ENCODE results near the gene OR2Y1.
A peak's percentile ranks its signal among the peaks of the same experiment; 100 is the strongest.

OR2Y1 gene

GRCh38 chr5:180723936-180724335, 15.9 kb downstream of the OR2Y1 start:
- TF ChIP-seq EZH2phosphoT487 (IDR thresholded peaks at IDR 0.05; ENCODE audit: low read length) (no peak), EZH2 (optimal IDR thresholded peaks at IDR 0.05; ENCODE audit: low read depth, low read length) (no peak)
- TF ChIP-seq, protein P1, sequence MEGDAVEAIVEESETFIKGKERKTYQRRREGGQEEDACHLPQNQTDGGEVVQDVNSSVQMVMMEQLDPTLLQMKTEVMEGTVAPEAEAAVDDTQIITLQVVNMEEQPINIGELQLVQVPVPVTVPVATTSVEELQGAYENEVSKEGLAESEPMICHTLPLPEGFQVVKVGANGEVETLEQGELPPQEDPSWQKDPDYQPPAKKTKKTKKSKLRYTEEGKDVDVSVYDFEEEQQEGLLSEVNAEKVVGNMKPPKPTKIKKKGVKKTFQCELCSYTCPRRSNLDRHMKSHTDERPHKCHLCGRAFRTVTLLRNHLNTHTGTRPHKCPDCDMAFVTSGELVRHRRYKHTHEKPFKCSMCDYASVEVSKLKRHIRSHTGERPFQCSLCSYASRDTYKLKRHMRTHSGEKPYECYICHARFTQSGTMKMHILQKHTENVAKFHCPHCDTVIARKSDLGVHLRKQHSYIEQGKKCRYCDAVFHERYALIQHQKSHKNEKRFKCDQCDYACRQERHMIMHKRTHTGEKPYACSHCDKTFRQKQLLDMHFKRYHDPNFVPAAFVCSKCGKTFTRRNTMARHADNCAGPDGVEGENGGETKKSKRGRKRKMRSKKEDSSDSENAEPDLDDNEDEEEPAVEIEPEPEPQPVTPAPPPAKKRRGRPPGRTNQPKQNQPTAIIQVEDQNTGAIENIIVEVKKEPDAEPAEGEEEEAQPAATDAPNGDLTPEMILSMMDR (IDR thresholded peaks at IDR 0.05; ENCODE audit: low read length): no peak
- no peaks in the 10 kb centered on the region for H3K9me3 ChIP-seq (replicated peaks; ENCODE audit: insufficient read depth, low read length)
- no peak overlapping the region for H3K4me3 ChIP-seq (ENCODE audit: low read length)
- no peak overlapping the region for H3K9ac ChIP-seq (ENCODE audit: low read length)
- H3K36me3 ChIP-seq (replicated peaks; ENCODE audit: insufficient read depth, low read length): no peaks in the 10 kb centered on the region
- H3K27me3 ChIP-seq (replicated peaks; ENCODE audit: insufficient read depth, low read length): no peaks in the 10 kb centered on the region
- no peak overlapping the region; the same call in 1 of the 2 replicates for H2AFZ ChIP-seq (ENCODE audit: low read length)
- DNase-seq: peak; percentile 15
- H3K4me1 ChIP-seq (ENCODE audit: low read length): 0 out of 2 replicates have a peak, but pooled peaks cover 3% of the 10 kb centered on the region
- H4K20me1 ChIP-seq (ENCODE audit: insufficient read depth, low read length): no peaks in the 10 kb centered on the region
- H3K27ac ChIP-seq (ENCODE audit: low read length): no peak overlapping the region
- H3K79me2 ChIP-seq (ENCODE audit: low read length): no peaks in the 10 kb centered on the region
- H3K4me2 ChIP-seq (ENCODE audit: low read depth, low read length): no peak overlapping the region
- no peaks in the 10 kb centered on the region for H3K9me2 ChIP-seq (replicated peaks; ENCODE audit: insufficient read depth, low read length)
- H3F3A ChIP-seq (ENCODE audit: insufficient read depth, low read length): no peaks in the 10 kb centered on the region

DNA sequence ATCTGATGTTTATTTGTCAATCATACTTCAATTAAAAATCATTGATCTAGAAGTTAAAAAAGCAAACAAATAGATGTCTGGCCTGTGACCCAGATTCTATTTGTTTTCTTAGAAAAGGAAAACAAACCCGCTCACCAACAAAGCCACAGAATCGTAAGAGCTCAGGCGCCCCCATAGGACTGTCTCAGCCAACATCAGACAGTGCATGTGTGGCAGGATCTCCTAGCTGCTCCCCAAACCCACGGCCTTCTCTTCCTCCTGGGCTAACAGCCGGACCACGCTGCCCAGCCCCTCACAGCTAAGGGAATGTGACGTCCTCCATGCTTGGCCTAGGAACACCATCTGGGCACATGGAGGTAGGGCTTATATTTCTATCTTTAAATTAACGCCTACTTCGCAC, 19.4 kb downstream of the OR2Y1 start:
- no peaks in the 10 kb centered on the region for H3K9me3 ChIP-seq (replicated peaks; ENCODE audit: insufficient read depth, low read length)
- H3F3A ChIP-seq (ENCODE audit: insufficient read depth, low read length): no peaks in the 10 kb centered on the region
- no peaks in the 10 kb centered on the region for H3K9me2 ChIP-seq (replicated peaks; ENCODE audit: insufficient read depth, low read length)
- no peak overlapping the region for H3K4me3 ChIP-seq (ENCODE audit: low read length)
- H3K27ac ChIP-seq (ENCODE audit: low read length): no peak overlapping the region
- no peak overlapping the region for H3K9ac ChIP-seq (ENCODE audit: low read length)
- no peak overlapping the region for H2AFZ ChIP-seq (ENCODE audit: low read length)
- no peaks in the 10 kb centered on the region for H3K27me3 ChIP-seq (replicated peaks; ENCODE audit: insufficient read depth, low read length)
- H3K4me2 ChIP-seq (ENCODE audit: low read depth, low read length): no peak overlapping the region
- H3K79me2 ChIP-seq (ENCODE audit: low read length): no peaks in the 10 kb centered on the region
- 0 out of 2 replicates have a peak, but pooled peaks cover 3% of the 10 kb centered on the region for H3K4me1 ChIP-seq (ENCODE audit: low read length)
- H3K36me3 ChIP-seq (replicated peaks; ENCODE audit: insufficient read depth, low read length): no peaks in the 10 kb centered on the region
- H4K20me1 ChIP-seq (ENCODE audit: insufficient read depth, low read length): no peaks in the 10 kb centered on the region
- TF ChIP-seq EZH2phosphoT487 (IDR thresholded peaks at IDR 0.05; ENCODE audit: low read length) (no peak), EZH2 (optimal IDR thresholded peaks at IDR 0.05; ENCODE audit: low read depth, low read length) (no peak)
- TF ChIP-seq, protein P1 (IDR thresholded peaks at IDR 0.05; ENCODE audit: low read length): no peak
- no peak for DNase-seq

DNA sequence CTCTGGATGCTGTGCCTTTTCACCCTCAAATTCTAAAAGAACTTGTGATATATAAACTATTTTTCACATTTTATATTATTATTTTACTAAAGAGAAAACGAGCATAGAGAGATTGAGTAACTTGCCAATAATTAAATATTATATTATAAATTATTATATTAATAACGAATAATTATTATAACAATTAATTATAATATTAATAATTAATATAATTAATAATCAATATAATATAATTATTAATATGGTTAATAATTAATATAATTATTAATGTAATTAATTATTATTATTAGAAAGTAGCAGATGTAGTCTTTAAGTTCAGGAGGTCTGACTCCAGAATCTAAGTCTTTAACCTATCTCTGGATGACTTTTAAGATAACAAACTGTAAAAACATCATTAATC, 20.1 kb downstream of the OR2Y1 start:
- Histone ChIP-seq H3K27ac (ENCODE audit: low read length) (no peak overlapping the region), H4K20me1 (ENCODE audit: insufficient read depth, low read length) (no peaks in the 10 kb centered on the region), H3K27me3 (replicated peaks; ENCODE audit: insufficient read depth, low read length) (no peaks in the 10 kb centered on the region), H3K36me3 (replicated peaks; ENCODE audit: insufficient read depth, low read length) (no peaks in the 10 kb centered on the region), H3K4me2 (ENCODE audit: low read depth, low read length) (no peak overlapping the region), H3F3A (ENCODE audit: insufficient read depth, low read length) (no peaks in the 10 kb centered on the region), H3K9me2 (replicated peaks; ENCODE audit: insufficient read depth, low read length) (no peaks in the 10 kb centered on the region), H3K9me3 (replicated peaks; ENCODE audit: insufficient read depth, low read length) (no peaks in the 10 kb centered on the region), H2AFZ (ENCODE audit: low read length) (no peak overlapping the region), H3K4me3 (ENCODE audit: low read length) (no peak overlapping the region), H3K79me2 (ENCODE audit: low read length) (no peaks in the 10 kb centered on the region), H3K9ac (ENCODE audit: low read length) (no peak overlapping the region), H3K4me1 (ENCODE audit: low read length) (0 out of 2 replicates have a peak, but pooled peaks cover 3% of the 10 kb centered on the region)
- no peak for TF ChIP-seq EZH2 (optimal IDR thresholded peaks at IDR 0.05; ENCODE audit: low read depth, low read length)
- TF ChIP-seq, protein P1 (IDR thresholded peaks at IDR 0.05; ENCODE audit: low read length): no peak
- no peak for TF ChIP-seq EZH2phosphoT487 (IDR thresholded peaks at IDR 0.05; ENCODE audit: low read length)
- DNase-seq: no peak
